Epithelial cell of esophagus (primary cell): ENCODE results near the gene ATP1A4.
A peak's percentile ranks its signal among the peaks of the same experiment; 100 is the strongest.

Source experiments
- DNase-seq: peaks from one replicate; pipeline ENCODE4 v3.0.0; 2010; ENCODE audit warnings: low read depth
- H3K4me3 ChIP-seq: 2 replicates; pipeline ENCODE4 v1.5.1; 2011; ENCODE audit warnings: mild to moderate bottlenecking, low read length, control low read depth
- TF ChIP-seq, protein P1 (sequence below): IDR thresholded peaks from 2 replicates; pipeline ENCODE4 v1.5.1; 2011; ENCODE audit warnings: low read depth, mild to moderate bottlenecking, low read length, control low read depth, inconsistent platforms; ENCODE audit not compliant: insufficient read depth; ENCODE audit errors: missing control alignments

The ATP1A4 gene

DNA sequence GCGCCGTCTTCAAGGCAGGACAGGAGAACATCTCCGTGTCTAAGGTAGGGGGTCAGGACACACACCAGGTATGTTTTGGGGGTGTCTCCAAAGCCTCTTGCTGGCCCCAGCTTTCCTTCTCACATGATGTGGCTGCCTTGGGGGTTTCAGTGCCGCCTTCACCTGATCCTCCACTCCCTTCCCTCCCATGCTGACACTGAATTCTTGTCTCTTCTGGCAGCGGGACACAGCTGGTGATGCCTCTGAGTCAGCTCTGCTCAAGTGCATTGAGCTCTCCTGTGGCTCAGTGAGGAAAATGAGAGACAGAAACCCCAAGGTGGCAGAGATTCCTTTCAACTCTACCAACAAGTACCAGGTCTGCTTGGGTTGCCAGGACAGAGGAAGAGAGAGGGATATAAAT, 22.4 kb upstream of the ATP1A4 start:
- TF ChIP-seq, protein P1, sequence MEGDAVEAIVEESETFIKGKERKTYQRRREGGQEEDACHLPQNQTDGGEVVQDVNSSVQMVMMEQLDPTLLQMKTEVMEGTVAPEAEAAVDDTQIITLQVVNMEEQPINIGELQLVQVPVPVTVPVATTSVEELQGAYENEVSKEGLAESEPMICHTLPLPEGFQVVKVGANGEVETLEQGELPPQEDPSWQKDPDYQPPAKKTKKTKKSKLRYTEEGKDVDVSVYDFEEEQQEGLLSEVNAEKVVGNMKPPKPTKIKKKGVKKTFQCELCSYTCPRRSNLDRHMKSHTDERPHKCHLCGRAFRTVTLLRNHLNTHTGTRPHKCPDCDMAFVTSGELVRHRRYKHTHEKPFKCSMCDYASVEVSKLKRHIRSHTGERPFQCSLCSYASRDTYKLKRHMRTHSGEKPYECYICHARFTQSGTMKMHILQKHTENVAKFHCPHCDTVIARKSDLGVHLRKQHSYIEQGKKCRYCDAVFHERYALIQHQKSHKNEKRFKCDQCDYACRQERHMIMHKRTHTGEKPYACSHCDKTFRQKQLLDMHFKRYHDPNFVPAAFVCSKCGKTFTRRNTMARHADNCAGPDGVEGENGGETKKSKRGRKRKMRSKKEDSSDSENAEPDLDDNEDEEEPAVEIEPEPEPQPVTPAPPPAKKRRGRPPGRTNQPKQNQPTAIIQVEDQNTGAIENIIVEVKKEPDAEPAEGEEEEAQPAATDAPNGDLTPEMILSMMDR: no peak
- peak; percentile 43 for DNase-seq
- no peak overlapping the region for H3K4me3 ChIP-seq

DNA sequence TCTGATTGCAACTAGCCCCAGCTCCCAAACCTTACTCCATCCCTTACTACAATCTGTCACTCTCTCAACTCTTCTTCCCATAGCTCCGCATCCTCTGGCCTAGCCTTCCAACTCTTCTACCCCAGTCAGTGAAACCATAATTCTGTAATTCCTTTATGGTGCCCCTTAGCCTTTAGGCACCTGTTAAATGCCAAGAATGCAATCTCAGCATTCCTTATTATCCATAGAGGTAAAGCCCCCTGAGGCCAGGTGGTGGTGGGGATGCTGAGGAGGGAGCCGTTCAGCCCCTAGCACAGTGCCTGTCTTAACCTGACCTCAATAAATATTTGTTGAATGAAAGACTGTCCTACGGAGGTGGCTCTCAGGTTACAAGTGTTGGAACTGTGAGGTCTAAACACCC, 21.8 kb upstream of the ATP1A4 start:
- DNase-seq: no peak
- no peak overlapping the region for H3K4me3 ChIP-seq
- TF ChIP-seq, protein P1: no peak

DNA sequence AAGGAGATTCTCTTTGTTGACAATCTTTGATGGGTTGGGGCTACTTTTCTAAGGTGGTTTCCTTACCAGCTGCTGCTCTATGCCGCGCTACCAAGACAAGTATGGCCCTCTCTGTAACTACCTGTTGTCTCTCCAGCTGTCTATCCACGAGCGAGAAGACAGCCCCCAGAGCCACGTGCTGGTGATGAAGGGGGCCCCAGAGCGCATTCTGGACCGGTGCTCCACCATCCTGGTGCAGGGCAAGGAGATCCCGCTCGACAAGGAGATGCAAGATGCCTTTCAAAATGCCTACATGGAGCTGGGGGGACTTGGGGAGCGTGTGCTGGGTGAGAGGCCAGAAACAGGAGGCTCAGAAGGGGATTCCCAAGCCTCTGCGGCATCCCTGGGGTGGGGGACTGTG, 21.4 kb upstream of the ATP1A4 start:
- DNase-seq: no peak
- no peak overlapping the region for H3K4me3 ChIP-seq
- TF ChIP-seq, protein P1: no peak

DNA sequence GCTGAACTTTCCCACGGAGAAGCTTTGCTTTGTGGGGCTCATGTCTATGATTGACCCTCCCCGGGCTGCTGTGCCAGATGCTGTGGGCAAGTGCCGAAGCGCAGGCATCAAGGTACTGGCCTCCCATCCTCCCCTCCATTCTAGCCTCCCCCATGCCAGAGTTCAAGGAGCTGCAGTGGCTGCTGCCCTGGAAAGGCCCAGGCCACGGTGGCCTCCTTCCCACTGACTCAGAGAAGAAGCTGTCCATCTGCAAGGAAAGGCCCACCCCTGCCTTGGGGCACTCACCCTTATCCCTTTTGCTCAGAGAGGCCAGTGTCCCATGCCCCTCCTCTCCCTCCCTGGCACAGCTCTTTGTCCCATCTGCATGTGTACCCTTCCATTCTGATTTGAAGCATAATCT, 20.9 kb upstream of the ATP1A4 start:
- no peak overlapping the region for H3K4me3 ChIP-seq
- no peak for DNase-seq
- TF ChIP-seq, protein P1: no peak

DNA sequence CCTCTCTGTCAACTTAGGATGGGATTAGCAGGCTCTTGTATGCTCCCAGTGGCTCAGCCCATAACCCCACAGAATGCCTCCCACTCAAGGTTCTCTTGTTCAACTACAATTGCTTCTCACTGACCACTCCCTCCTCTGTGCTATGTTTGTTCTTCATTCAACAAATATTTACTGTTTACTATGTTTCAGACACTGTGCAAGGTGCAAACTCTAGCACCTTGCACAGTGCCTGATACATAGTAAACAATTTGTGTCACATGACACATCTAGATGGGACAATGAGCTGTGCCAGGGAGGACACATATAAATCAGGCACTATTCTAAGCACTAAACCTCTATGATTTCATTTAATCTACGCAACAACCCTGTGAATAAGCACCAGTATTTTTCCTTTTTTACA, 20.5 kb upstream of the ATP1A4 start:
- TF ChIP-seq, protein P1: no peak
- no peak for DNase-seq
- H3K4me3 ChIP-seq: no peak overlapping the region

DNA sequence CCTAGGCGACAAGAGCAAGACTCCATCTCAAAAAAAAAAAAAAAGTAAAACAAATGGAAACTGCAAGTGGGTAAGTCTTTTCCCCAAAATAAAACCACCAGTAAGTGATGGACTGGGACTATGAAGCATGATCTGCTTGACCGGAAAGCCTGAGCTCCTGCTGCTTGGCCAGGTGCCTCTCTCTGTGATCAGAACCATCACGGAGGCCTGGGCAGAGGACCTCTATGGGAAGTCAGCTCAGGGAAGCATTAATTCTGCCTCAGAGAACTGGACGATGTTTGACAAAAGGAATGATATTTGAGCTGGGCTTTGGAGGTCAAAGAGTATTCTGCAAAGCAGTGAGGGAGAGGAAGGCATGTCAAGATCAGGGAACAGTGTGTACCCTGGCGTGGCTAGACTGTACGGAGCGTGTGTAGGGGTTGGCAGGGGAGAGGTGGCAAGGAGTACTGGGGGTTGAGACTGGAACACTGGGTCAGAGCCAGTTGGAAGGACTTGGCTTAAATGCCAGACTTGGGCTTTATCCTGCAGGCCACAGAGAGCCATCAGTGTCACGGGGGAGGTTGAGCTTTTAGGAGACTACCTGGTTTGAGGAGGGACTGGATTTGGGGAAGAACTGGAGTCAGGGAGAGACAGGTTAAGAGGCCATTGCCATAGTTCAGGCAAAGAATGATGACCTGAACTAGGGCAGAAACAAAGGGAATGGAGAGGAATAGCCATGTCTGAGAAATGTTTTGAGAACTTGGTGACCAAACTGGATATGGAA, 19.4 kb upstream of the ATP1A4 start:
- TF ChIP-seq, protein P1: no peak
- no peak for DNase-seq
- H3K4me3 ChIP-seq: no peak overlapping the region

DNA sequence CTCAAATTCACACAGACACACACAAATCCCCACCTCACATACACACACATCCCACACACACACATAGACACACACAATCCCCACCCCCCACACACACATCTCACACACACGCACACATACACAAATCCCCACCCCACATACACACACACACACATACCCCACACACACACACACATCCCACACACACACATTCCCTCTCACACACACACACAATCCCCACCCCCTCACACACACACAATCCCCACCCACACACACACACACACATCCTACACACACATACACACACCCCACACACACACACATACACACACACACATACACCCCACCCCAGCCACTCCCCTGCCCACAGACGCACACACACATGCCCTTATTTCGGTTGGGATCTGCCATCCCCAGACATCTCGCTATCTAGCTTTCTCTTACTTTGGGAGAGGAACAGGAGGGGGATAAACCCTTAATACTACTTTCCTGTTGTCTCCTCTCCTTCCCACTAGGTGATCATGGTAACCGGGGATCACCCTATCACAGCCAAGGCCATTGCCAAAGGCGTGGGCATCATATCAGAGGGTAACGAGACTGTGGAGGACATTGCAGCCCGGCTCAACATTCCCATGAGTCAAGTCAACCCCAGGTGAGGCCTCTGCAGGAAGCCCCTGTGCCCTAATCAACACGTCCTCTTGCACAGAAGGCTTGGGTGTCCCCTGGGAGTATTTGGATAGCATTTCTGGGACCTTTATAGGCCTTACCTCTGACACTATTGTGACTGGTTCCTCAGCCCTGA, 17.2 kb upstream of the ATP1A4 start:
- no peak for DNase-seq
- TF ChIP-seq, protein P1: no peak
- no peak overlapping the region for H3K4me3 ChIP-seq
